ENCODE measurements around the gene RNF144A. TPM values are rescaled to one million over a fixed set of nuclear protein-coding genes. Genes with fewer than 3 reads are reported as not detected.

Gene RNF144A
- total RNA-seq, 4 donors from 2014 or later, result 8.0 to 25.4 (median 15.8) TPM

- 94% methylated on average over 8 of the region's 8 CpGs for WGBS
- Histone ChIP-seq H3K27ac (peak overlapping the region; percentile 9), H3K36me3 (no peaks in the 10 kb centered on the region), H3K27me3 (no peaks in the 10 kb centered on the region), H3K9me3 (no peaks in the 10 kb centered on the region), H3K4me3 (no peak overlapping the region), H3K4me1 (peaks cover 2% of the 10 kb centered on the region)
- TF ChIP-seq CTCF (IDR thresholded peaks at IDR 0.05) (no peak), POLR2AphosphoS5 (IDR thresholded peaks at IDR 0.05) (no peak), EP300 (IDR thresholded peaks at IDR 0.05) (no peak), POLR2A (IDR thresholded peaks at IDR 0.05) (no peak)
- no peak for DNase-seq (ENCODE audit: low spot score in 2 of 2)
These were observed 26.8 kb downstream of the RNF144A start for GRCh38 chr2:6943971-6944370.

GRCh38 chr2:6944555-6944954 is 27.3 kb downstream of the RNF144A start:
- no peaks in the 10 kb centered on the region for H3K27me3 ChIP-seq
- H3K9me3 ChIP-seq, result no peaks in the 10 kb centered on the region
- 81% methylated on average over 5 of the region's 5 CpGs for WGBS
- no peak overlapping the region for H3K4me3 ChIP-seq
- peak overlapping the region; percentile 9 for H3K27ac ChIP-seq
- no peak for TF ChIP-seq EP300 (IDR thresholded peaks at IDR 0.05)
- no peak for TF ChIP-seq CTCF (IDR thresholded peaks at IDR 0.05)
- TF ChIP-seq POLR2A (IDR thresholded peaks at IDR 0.05), result no peak
- no peak for TF ChIP-seq POLR2AphosphoS5 (IDR thresholded peaks at IDR 0.05)
- peaks cover 2% of the 10 kb centered on the region for H3K4me1 ChIP-seq
- H3K36me3 ChIP-seq, result no peaks in the 10 kb centered on the region
- no peak for DNase-seq (ENCODE audit: low spot score in 2 of 2)

- no peak for TF ChIP-seq CTCF (IDR thresholded peaks at IDR 0.05)
- no peak for TF ChIP-seq POLR2AphosphoS5 (IDR thresholded peaks at IDR 0.05)
- TF ChIP-seq POLR2A (IDR thresholded peaks at IDR 0.05), result no peak
- WGBS, result 78% methylated on average over 9 of the region's 9 CpGs
- Histone ChIP-seq H3K9me3 (no peaks in the 10 kb centered on the region), H3K27me3 (no peaks in the 10 kb centered on the region), H3K36me3 (no peaks in the 10 kb centered on the region), H3K27ac (peak overlapping the region; percentile 9), H3K4me3 (no peak overlapping the region), H3K4me1 (peaks cover 2% of the 10 kb centered on the region)
- no peak for DNase-seq (ENCODE audit: low spot score in 2 of 2)
These were observed 28.0 kb downstream of the RNF144A start for GRCh38 chr2:6945087-6945813.

GRCh38 chr2:6945821-6946220 is 28.6 kb downstream of the RNF144A start:
- no peak for TF ChIP-seq POLR2AphosphoS5 (IDR thresholded peaks at IDR 0.05)
- TF ChIP-seq CTCF (IDR thresholded peaks at IDR 0.05), result no peak
- TF ChIP-seq EP300 (IDR thresholded peaks at IDR 0.05), result no peak
- no peak for TF ChIP-seq POLR2A (IDR thresholded peaks at IDR 0.05)
- H3K9me3 ChIP-seq, result no peaks in the 10 kb centered on the region
- DNase-seq (ENCODE audit: low spot score in 2 of 2), result no peak
- no peak overlapping the region for H3K4me3 ChIP-seq
- H3K36me3 ChIP-seq, result no peaks in the 10 kb centered on the region
- no peaks in the 10 kb centered on the region for H3K27me3 ChIP-seq
- H3K4me1 ChIP-seq, result peaks cover 2% of the 10 kb centered on the region
- H3K27ac ChIP-seq, result no peak overlapping the region

GRCh38 chr2:6946722-6947121 is 29.5 kb downstream of the RNF144A start:
- TF ChIP-seq CTCF (IDR thresholded peaks at IDR 0.05) (no peak), POLR2AphosphoS5 (IDR thresholded peaks at IDR 0.05) (no peak), POLR2A (IDR thresholded peaks at IDR 0.05) (no peak), EP300 (IDR thresholded peaks at IDR 0.05) (no peak)

More at GRCh38 chr2:6946722-6947121, 29.5 kb downstream of the RNF144A start:
- Histone ChIP-seq H3K4me1 (peaks cover 2% of the 10 kb centered on the region), H3K4me3 (no peak overlapping the region), H3K27ac (no peak overlapping the region), H3K36me3 (no peaks in the 10 kb centered on the region), H3K9me3 (no peaks in the 10 kb centered on the region), H3K27me3 (no peaks in the 10 kb centered on the region)
- no peak for DNase-seq (ENCODE audit: low spot score in 2 of 2)
- 86% methylated on average over 2 of the region's 2 CpGs for whole genome bisulfite sequencing

Data from suprapubic skin (tissue), 4 donors.